Measurements from ENCODE around the gene BRPF1.

The BRPF1 gene

DNA sequence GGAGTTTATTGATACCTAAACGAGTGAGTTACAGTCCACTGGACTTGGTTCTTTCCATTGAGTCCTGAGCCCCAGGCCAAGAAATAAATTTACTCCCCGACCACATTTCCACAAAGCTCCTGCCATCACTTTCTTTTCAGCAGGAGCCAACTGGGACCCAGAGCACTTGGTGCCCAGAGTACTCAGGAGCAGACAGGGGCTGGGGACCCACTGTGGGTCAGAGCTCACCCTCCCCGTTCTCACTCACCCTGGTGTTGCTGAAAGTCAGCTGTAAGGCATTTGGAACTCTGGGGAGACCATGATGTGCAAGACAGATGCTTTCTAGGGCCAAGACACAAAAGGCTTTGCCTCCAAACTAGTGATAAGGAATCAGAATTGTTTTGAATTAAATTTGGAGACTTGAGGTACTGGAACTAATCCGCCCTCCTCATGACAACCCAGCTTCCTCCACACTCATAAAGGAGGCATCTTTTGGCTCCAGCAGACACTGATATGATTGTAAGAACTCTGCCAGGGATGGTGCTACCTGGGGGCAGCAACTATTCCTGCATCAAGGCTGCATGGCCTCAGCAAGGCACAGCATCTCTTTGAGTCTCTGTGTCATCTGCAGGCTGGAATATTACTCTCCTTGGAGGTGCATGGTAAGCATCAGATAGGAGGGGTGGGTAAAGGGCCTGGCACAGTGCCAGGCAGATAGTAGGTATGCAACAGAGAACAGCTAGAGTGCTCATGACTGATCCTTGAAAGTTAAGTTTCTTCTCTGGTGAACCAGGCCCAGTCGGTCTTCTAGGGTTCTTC is 45.6 kb downstream of the BRPF1 start:
- Histone ChIP-seq H4K20me1 (ENCODE audit: low read depth, low read length) (no peaks in the 10 kb centered on the region), H3K9ac (ENCODE audit: low read length) (no peak overlapping the region), H3K9me2 (replicated peaks; ENCODE audit: insufficient read depth, low read length) (no peaks in the 10 kb centered on the region), H3F3A (ENCODE audit: insufficient read depth) (peaks cover 25% of the 10 kb centered on the region), H3K9me3 (ENCODE audit: insufficient read depth, low read length) (no peaks in the 10 kb centered on the region), H3K4me3 (ENCODE audit: insufficient read depth, low read length, poor library complexity, severe bottlenecking) (no peak overlapping the region), H3K4me2 (ENCODE audit: low read depth, low read length, poor library complexity, severe bottlenecking) (no peak overlapping the region), H3K27ac (ENCODE audit: low read depth, low read length) (no peak overlapping the region), H3K27me3 (ENCODE audit: low read length) (no peaks in the 10 kb centered on the region), H2AFZ (ENCODE audit: low read depth, low read length, severe bottlenecking) (no peak overlapping the region), H3K79me2 (ENCODE audit: insufficient read depth, low read length) (no peaks in the 10 kb centered on the region), H3K36me3 (ENCODE audit: low read length) (peaks cover 4% of the 10 kb centered on the region; the same call in 1 of the 2 replicates)
- TF ChIP-seq EZH2phosphoT487 (conservative IDR thresholded peaks at IDR 0.05; ENCODE audit: low read length) = no peak
- no peak for TF ChIP-seq CTCF (IDR thresholded peaks at IDR 0.05; ENCODE audit: insufficient read depth, low read length, poor library complexity, severe bottlenecking)

DNA sequence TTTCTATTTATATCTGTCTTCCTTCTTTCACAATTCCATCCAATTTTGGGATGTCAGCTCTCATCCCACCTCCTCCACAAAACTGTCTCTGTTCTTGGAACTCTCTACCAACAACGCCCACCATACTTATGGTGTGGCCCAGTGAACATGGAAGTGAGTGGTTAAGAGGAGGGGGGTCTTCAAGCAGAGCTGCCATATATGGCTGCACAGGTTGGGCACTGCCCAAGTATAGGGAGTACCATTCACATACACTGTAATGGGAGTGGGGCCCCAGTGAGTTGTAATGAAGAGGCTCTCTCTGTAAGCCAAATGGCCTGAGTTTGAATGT is 46.1 kb downstream of the BRPF1 start:
- Histone ChIP-seq H3K79me2 (ENCODE audit: insufficient read depth, low read length) (no peaks in the 10 kb centered on the region), H3K9me2 (replicated peaks; ENCODE audit: insufficient read depth, low read length) (no peaks in the 10 kb centered on the region), H2AFZ (ENCODE audit: low read depth, low read length, severe bottlenecking) (no peak overlapping the region), H3K9me3 (ENCODE audit: insufficient read depth, low read length) (no peaks in the 10 kb centered on the region), H3K36me3 (ENCODE audit: low read length) (peaks cover 4% of the 10 kb centered on the region; the same call in 1 of the 2 replicates), H3K27ac (ENCODE audit: low read depth, low read length) (no peak overlapping the region), H3K4me3 (ENCODE audit: insufficient read depth, low read length, poor library complexity, severe bottlenecking) (no peak overlapping the region), H3K27me3 (ENCODE audit: low read length) (no peaks in the 10 kb centered on the region), H3F3A (ENCODE audit: insufficient read depth) (peaks cover 29% of the 10 kb centered on the region), H3K9ac (ENCODE audit: low read length) (no peak overlapping the region), H3K4me2 (ENCODE audit: low read depth, low read length, poor library complexity, severe bottlenecking) (no peak overlapping the region), H4K20me1 (ENCODE audit: low read depth, low read length) (no peaks in the 10 kb centered on the region)
- no peak for TF ChIP-seq CTCF (IDR thresholded peaks at IDR 0.05; ENCODE audit: insufficient read depth, low read length, poor library complexity, severe bottlenecking)
- TF ChIP-seq EZH2phosphoT487 (conservative IDR thresholded peaks at IDR 0.05; ENCODE audit: low read length) = no peak

DNA sequence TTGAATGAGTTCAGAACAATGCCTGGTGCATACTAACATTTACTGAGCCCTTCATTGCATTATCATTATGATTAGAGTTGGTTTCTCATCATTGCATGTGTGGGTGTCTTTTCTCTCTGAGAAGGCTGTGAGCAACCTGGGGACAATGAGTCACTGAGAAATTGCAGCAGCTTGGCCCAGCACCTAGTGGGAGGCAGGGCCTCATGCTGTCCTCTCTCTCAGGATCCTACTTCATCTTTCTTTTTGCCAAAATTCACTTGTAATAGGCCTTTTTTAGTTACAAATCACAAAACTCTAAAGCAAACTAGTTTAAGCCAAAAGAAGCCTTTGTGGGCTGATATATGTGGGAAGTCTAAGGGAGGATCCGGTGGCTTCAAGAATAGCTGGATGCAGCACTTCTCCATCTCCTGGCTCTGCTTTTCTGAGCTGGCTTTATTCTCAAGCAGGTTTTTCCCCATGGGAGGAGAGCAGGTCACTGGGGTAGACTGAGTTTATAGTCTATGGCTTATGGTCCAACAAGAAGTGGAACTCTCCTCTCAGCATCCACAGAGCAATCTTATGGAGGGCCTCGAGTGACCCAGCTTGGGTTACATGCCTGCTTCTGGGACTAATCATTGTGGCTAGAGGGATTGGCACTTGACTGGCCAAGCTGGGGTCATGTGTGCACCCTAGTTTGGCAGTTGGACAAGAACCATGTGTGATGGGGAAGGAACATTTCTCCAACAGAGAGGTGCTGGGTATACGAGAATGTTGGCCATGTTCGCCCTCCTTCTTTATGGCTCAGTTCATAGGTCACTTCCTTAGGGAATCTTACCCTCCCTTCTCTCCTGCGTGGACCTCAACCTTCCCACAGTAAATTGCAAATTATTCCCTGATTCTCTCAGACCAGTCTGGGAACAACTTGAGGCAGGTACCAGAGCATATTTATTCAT is 46.9 kb downstream of the BRPF1 start:
- Histone ChIP-seq H3K79me2 (ENCODE audit: insufficient read depth, low read length) (no peaks in the 10 kb centered on the region), H3K27me3 (ENCODE audit: low read length) (no peaks in the 10 kb centered on the region), H4K20me1 (ENCODE audit: low read depth, low read length) (no peaks in the 10 kb centered on the region), H3K9me3 (ENCODE audit: insufficient read depth, low read length) (no peaks in the 10 kb centered on the region), H3F3A (ENCODE audit: insufficient read depth) (peaks cover 34% of the 10 kb centered on the region), H3K27ac (ENCODE audit: low read depth, low read length) (no peak overlapping the region), H3K4me2 (ENCODE audit: low read depth, low read length, poor library complexity, severe bottlenecking) (no peak overlapping the region), H2AFZ (ENCODE audit: low read depth, low read length, severe bottlenecking) (no peak overlapping the region), H3K9ac (ENCODE audit: low read length) (no peak overlapping the region), H3K9me2 (replicated peaks; ENCODE audit: insufficient read depth, low read length) (no peaks in the 10 kb centered on the region), H3K4me3 (ENCODE audit: insufficient read depth, low read length, poor library complexity, severe bottlenecking) (no peak overlapping the region), H3K36me3 (ENCODE audit: low read length) (peaks cover 4% of the 10 kb centered on the region; the same call in 1 of the 2 replicates)
- TF ChIP-seq CTCF (IDR thresholded peaks at IDR 0.05; ENCODE audit: insufficient read depth, low read length, poor library complexity, severe bottlenecking) (no peak), EZH2phosphoT487 (conservative IDR thresholded peaks at IDR 0.05; ENCODE audit: low read length) (no peak)
